ENCODE results near the gene GUSB. TPM values are rescaled to one million over a fixed set of nuclear protein-coding genes. Genes with fewer than 3 reads are reported as not detected.
"Not testable (repeated sequence)": the region's sequence is repeated elsewhere in the genome, so short reads cannot be mapped to it uniquely, and the experiment has no call there.

The GUSB gene
- total RNA-seq: 10 to 100 TPM; 19.2 to 65.4 (median 44.0) TPM
- 10 to 100 TPM; 37.6 to 62.0 (median 57.8) TPM for polyA plus RNA-seq
- long read RNA-seq, donor 1, partial matches to known transcripts: 47 of 49 reads
- long read RNA-seq, donor 1, other reads (novel, unspliced or antisense): 0 of 49 reads
- long read RNA-seq, donor 2, partial matches to known transcripts: 39 of 48 reads
- long read RNA-seq, donor 2, other reads (novel, unspliced or antisense): 6 of 48 reads
- long read RNA-seq, donor 3, transcript GUSB-201 (12 exons, 2,300 nt): major isoform, 7 of 28 reads
- long read RNA-seq, donor 3, partial matches to known transcripts: 21 of 28 reads
- long read RNA-seq, donor 3, other reads (novel, unspliced or antisense): 0 of 28 reads
- long read RNA-seq, donor 4, transcript GUSB-201 (12 exons, 2,300 nt): major isoform, 19 of 43 reads
- long read RNA-seq, donor 4, partial matches to known transcripts: 11 of 43 reads
- long read RNA-seq, donor 4, other reads (novel, unspliced or antisense): 13 of 43 reads
- long read RNA-seq, donor 5, transcript GUSB-201 (12 exons, 2,300 nt): major isoform, 124 of 191 reads
- long read RNA-seq, donor 5, partial matches to known transcripts: 5 of 191 reads
- long read RNA-seq, donor 5, other reads (novel, unspliced or antisense): 61 of 191 reads
- long read RNA-seq, donor 6, transcript GUSB-201 (12 exons, 2,300 nt): major isoform, 9 of 28 reads
- long read RNA-seq, donor 6, partial matches to known transcripts: 11 of 28 reads
- long read RNA-seq, donor 6, other reads (novel, unspliced or antisense): 7 of 28 reads
- long read RNA-seq, donor 7, partial matches to known transcripts: 47 of 58 reads
- long read RNA-seq, donor 7, other reads (novel, unspliced or antisense): 9 of 58 reads
- long read RNA-seq, donor 8, transcript GUSB-201 (12 exons, 2,300 nt): major isoform, 9 of 62 reads
- long read RNA-seq, donor 8, partial matches to known transcripts: 45 of 62 reads
- long read RNA-seq, donor 8, other reads (novel, unspliced or antisense): 8 of 62 reads
- long read RNA-seq, donor 9, partial matches to known transcripts: 21 of 24 reads
- long read RNA-seq, donor 9, other reads (novel, unspliced or antisense): 0 of 24 reads
- long read RNA-seq, donor 10, transcript GUSB-201 (12 exons, 2,300 nt): major isoform, 6 of 6 reads
- long read RNA-seq, donor 10, partial matches to known transcripts: 0 of 6 reads
- long read RNA-seq, donor 10, other reads (novel, unspliced or antisense): 0 of 6 reads

DNA sequence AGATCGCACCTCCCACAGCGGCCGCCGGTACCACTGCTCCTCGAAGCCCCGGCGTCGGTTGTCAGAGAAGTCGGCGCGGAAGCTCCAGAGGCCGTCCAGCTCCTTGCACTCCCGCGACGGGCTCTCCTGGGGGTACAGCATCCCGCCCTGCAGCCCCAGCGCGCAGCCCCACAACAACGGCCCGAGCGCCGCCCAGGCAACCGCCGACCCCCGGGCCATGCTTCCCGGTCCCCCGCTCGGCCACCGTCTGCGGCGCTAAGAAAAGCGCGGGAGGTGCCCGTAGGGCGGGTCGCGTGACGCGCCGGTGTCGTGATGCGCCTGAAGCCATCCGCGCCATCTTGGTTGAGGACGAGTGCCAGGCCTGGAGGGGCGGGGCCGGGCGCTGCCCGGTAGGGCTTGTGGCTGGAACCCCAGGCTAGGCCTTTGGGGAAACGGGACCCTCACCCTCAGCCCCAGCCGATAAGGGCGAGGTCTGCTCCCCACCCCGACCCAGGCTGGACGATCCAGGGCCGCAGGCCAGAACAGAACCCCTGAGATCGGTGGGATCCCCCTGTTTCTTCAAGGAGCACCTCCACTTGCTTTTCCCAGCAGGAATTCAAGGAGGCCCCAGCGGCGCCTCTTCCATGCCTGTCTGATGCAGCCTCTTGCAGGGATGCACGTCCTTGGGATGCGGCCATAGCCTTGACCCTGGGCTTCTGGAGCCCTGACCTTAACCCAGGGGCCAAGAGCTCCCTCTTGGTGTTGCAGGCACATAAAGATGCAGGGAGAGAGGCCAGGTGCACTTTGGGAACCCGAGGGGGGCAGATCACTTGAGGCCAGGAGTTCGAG lies at the start of gene GUSB:
Gene GUSB (minus strand): TSS at position 249 of the 828 bp plus-strand sequence. CDS start 30 bp downstream, at position 219.
- Histone ChIP-seq H3K4me1 (replicated peaks in 1 of 2) (peaks cover 12 to 19% of the 10 kb centered on the region in 2 donors), H3K36me3 (replicated peaks in 1 of 2) (peaks cover 0 to 4% of the 10 kb centered on the region in 2 donors), H3K9me3 (replicated peaks in 1 of 3) (no peaks in the 10 kb centered on the region), H3K4me3 (peak within 1 kb of the TSS in 3 of 4 donors; percentile 74 to 95 (median 82)), H3K27me3 (no peaks in the 10 kb centered on the region), H3K27ac (peak within 1 kb of the TSS; percentile 21 to 85 (median 79))
- intact Hi-C loops (cut with DNase I): no loop called here
- 2 to 21% (median 12%) methylated on average over 10 to 62 of the region's 62 CpGs for WGBS, 4 donors
- peak; percentile 91 to 96 (median 93) for DNase-seq
- TF ChIP-seq POLR2A (IDR thresholded peaks at IDR 0.05): peak; percentile 21 to 64
- TF ChIP-seq CTCF (IDR thresholded peaks at IDR 0.05): no peak

- intact Hi-C loops (cut with DNase I); H3K27me3 ChIP-seq; H3K4me3 ChIP-seq; H3K27ac ChIP-seq; H3K36me3 ChIP-seq (replicated peaks in 1 of 2); H3K4me1 ChIP-seq (replicated peaks in 1 of 2); DNase-seq; H3K9me3 ChIP-seq (replicated peaks in 1 of 3): not testable (repeated sequence)
- WGBS, 4 donors: 54 to 63% (median 58%) methylated on average over 3 of the region's 3 CpGs
Observed at GRCh38 chr7:66028342-66028741, 46.3 kb upstream of the GUSB start.

DNA sequence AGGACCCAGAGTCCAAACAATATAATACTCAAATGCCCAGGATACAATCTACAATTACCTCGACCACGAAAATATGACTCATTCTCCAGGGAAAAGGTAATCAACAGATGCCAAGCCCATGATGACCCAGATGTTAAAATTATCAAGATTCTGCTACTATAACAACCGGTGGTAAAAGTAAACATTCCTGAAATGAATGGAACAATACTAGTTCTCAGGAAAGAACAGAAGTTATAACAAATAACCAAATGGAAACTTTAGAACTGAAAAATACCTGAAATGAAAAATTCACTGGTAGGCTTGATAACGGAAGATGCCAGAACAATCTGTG lies 34.1 kb upstream of the GUSB start:
- TF ChIP-seq CTCF (IDR thresholded peaks at IDR 0.05) (no peak), POLR2A (IDR thresholded peaks at IDR 0.05) (no peak)

GRCh38 chr7:66015440-66016130 lies 33.6 kb upstream of the GUSB start:
- Histone ChIP-seq H3K9me3 (replicated peaks in 1 of 3) (no peaks in the 10 kb centered on the region), H3K27me3 (no peaks in the 10 kb centered on the region), H3K27ac (no peak overlapping the region), H3K4me3 (no peak overlapping the region), H3K36me3 (replicated peaks in 1 of 2) (no peaks in the 10 kb centered on the region), H3K4me1 (replicated peaks in 1 of 2) (no peaks in the 10 kb centered on the region)
- WGBS, 4 donors: 80 to 89% (median 82%) methylated on average over 7 to 8 of the region's 8 CpGs
- TF ChIP-seq POLR2A (IDR thresholded peaks at IDR 0.05) (no peak), CTCF (IDR thresholded peaks at IDR 0.05) (no peak)
- intact Hi-C loops (cut with DNase I): no loop called here
- DNase-seq: no peak

More for the DNA sequence above, 34.1 kb upstream of the GUSB start:
- Histone ChIP-seq H3K36me3 (replicated peaks in 1 of 2) (no peaks in the 10 kb centered on the region), H3K27me3 (no peaks in the 10 kb centered on the region), H3K9me3 (replicated peaks in 1 of 3) (no peaks in the 10 kb centered on the region), H3K4me3 (no peak overlapping the region), H3K4me1 (replicated peaks in 1 of 2) (no peaks in the 10 kb centered on the region), H3K27ac (no peak overlapping the region)
- 57 to 68% (median 59%) methylated on average over 4 of the region's 4 CpGs for WGBS, 4 donors
- intact Hi-C loops (cut with DNase I): no loop called here
- DNase-seq: no peak
